NCI-H2029 treated with DMSO at 0.1 percent for 48 hours (cell line): ENCODE measurements around the gene TRAPPC12.

ENCODE experiments used
- DNase-seq: peaks from one replicate; lab custom pipeline; 2025; lab: John Stamatoyannopoulos, UW

Gene TRAPPC12

DNA sequence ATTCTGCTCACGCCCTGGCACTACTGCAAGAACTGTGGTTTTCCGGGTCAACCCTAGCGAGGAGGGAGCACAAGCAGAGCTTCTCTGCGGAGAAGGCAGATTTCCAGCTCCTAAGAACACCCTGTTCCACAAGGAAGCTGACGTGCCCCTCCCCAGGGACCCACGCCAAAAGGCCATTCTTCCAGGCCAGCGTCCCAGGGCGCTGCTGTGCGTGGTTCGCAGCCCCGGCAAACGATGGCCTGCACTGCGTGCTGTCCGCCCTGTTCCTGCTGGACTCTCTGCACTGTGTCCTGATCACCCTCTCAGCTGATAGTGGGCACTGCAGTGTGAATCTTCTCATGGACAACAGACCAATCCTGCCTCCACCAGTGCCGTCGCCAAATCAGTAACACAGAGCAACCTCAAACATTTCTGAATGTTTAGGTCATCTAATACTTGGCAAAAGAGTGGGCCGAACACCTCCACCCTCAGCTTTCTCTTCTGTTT, 90.7 kb downstream of the TRAPPC12 start:
- DNase-seq = no peak

GRCh38 chr2:3470856-3471737, 91.6 kb downstream of the TRAPPC12 start:
- DNase-seq = no peak

DNA sequence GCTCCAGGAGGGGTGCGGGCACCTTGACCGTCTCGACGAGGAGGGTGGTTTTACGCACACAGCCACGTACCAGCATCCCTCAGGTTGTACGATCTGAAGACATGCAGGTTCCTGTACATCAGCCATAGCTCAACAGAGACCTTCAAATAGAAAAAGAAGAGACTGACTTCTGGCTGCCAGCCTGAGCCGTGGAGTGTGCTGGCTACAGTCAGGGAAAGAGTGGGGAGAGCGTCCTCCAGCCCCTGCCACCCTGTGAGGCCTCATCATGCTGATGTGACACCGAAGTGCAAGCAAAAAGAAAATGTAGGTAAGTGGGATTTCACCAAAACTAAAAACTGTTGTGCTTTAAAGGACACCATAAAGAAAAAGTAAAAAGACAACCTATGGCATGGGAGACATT, 92.8 kb downstream of the TRAPPC12 start:
- DNase-seq = no peak

- no peak for DNase-seq
Measured at GRCh38 chr2:3472966-3473365, 93.5 kb downstream of the TRAPPC12 start.

DNA sequence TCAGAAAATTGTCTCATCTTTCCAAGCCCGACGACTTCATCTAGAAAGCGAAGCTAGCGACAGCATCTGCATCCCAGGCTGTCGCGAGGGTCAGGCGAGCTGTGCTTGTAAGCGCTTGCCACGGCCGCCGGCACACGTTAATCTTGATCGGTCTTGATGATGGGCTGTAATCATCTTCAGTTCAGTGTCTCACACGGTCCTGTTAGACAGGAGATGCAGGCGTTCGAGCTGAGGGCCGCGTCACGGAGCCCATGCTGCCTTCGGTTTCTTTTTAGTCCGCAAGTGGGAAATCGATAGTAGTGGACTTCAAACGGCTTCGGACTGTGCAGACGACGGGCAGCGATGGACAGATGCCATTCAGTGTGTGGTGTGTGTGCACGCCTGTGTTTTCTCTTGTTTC, 96.3 kb downstream of the TRAPPC12 start:
- no peak for DNase-seq

GRCh38 chr2:3476321-3476984, 97.0 kb downstream of the TRAPPC12 start:
- DNase-seq = no peak

GRCh38 chr2:3476985-3477327, 97.5 kb downstream of the TRAPPC12 start:
- no peak for DNase-seq

DNA sequence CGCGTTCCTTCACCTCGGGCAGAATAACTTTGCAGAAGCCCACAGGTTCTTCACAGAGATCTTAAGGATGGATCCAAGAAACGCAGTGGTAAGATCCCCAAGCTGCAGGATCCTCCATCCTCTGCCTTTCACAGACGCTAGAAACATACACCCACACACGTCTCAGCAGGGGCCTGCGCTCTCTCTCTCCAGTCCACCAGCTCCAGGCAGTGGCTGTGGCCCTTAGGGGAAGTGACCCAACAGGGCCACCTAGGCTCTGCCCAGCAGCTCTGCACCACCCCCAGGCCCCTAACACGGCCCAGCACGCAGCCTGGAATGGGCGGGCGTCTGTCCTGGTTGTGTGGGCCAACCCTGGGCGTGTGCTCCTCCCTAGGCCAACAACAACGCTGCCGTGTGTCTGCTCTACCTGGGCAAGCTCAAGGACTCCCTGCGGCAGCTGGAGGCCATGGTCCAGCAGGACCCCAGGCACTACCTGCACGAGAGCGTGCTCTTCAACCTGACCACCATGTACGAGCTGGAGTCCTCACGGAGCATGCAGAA, 99.4 kb downstream of the TRAPPC12 start:
- DNase-seq = no peak

GRCh38 chr2:3479430-3480320, 100.2 kb downstream of the TRAPPC12 start:
- no peak for DNase-seq

DNA sequence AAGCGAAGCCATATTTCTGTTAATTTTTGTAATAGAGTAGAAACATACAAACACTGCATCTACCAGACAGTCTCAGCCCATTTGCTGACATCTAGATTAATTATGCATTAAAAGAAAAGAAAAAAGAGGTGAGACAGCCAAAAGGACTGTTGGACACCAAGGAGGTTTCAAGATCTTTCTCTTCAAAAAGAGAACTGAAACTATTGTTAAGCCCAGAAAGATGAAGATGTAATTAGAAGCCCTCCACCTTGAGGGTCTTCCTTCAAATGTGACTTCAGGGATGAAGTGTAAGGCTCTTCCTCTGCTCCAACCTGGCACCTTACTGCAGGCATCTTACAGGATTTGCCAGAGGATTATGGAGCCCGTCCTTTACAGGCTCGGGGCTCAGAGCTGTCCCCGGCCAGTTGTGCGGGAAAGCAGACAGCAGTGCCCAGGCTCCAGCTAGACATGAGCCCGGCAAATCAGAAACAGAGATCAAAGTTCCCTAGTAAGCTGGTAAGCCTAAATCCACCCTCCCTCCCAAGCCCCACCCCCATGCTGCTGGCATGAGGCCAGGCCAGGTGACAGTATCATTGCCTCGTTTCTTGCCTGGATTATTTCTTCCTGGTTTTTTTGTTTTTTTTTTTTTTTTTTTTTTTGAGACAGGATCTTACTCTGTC, 101.0 kb downstream of the TRAPPC12 start:
- DNase-seq = peak; percentile 9

DNA sequence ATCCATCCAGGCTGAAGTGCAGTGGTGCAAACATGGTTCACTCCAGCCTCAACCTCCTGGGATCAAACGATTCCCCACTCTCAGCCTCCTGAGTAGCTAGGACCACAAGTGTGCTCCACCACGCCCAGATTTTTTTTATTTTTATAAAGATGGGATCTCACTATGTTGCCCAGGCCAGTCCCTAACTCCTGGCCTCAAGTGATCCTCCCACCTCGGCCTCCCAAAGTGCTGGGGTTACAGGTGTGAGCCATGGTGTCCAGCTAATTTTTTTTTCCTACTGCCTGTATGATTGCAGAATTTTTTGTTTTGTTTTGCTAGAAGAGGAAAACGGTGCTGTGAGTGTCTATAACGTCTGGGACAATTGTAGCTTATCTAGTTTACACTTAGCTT, 101.5 kb downstream of the TRAPPC12 start:
- no peak for DNase-seq

DNA sequence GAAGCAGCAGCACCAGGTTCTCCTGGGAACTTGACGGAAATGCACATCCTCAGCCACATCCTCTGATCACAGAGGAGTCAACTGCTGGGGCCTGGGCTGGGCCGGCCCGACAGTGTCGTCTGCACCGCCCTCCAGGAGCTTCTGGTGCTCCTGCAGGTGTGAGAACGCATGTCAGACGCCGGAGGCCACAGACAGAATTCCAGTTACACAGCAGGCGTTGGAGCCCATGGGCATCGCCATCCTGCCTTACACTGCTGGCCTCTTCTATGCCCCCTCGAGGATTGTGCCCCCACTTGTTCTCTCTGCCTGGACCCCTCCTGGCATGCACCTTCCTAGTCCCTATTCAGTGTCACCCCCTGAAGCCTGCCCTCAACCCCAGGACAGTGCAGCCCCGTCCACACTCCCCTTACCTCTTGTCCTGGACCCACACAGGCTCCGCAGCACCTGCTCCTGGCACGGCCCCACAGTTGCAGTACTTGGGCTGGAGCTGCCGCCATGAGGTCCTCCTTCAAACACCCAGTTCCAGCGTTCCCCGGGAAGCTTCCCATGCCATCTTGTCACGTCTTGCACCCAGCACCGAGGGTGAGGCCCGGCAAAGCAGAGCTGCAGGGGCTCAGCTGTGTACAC, 102.4 kb downstream of the TRAPPC12 start:
- DNase-seq = no peak

- no peak for DNase-seq
Measured at GRCh38 chr2:3482363-3482821, 102.9 kb downstream of the TRAPPC12 start.

GRCh38 chr2:3483227-3483985, 103.9 kb downstream of the TRAPPC12 start:
- DNase-seq = peak; percentile 46

GRCh38 chr2:3483986-3484960, 104.8 kb downstream of the TRAPPC12 start:
- DNase-seq = no peak

DNA sequence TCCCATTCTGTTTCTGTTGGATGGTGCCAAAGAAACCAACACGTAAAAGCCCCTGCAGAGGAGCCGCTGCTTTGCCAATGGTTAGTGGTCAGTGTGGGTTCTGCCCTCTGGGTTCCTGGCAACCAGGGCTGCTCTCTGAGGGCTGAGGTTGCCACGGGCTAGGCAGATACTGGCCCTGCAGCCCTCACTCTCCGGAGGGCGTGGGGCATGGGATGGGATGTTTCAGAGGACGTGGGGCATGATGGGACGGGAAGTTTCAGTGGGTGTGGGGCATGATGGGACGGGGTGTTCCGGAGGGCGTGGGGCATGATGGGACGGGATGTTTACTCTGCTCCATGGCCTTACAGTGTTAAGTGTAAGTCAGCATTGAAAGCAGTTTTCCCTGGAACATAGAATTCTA, 105.7 kb downstream of the TRAPPC12 start:
- DNase-seq = no peak

DNA sequence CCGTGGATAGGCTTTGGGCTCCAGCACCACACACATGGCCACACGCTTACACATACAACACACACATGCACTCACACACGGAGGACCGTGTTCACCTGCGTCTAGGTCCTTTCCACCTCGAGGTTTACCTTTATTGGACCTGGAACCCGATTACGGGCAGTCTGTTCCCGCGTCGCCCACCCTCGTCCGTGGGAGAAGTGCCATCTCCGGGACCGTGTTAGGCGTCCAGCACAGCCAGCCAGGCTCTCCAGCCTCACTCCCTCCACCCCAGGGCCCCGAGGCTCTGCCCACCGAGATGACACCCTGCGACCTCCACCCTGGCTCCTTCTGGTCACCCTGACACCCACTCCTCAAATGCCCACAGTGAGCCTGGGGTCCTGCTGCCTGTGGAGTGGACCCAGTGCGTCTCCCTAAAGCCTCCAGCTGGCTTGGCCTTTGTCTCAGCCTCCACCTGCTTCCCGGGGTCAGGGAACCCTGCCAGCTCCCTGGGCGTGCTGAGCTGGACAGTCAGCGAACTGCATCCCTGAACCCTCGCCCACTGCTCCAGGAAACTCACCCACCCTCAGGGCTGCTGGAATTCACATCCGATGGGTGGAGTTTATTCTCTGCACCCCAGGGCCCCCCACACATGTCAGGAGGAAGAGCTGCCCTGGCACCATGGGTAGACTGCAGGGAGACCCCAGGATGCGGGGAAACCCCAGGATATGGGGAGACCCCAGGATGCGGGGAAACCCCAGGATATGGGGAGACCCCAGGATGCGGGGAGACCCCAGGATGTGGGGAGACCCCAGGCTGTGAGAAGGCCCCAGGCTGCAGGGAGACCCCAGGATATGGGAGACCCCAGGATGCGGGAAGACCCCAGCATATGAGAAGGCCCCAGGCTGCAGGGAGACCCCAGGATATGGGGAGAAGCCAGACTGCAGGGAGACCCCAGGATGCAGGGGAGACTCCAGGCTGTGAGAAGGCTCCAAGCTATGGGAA, 106.8 kb downstream of the TRAPPC12 start:
- no peak for DNase-seq

- no peak for DNase-seq
Measured at GRCh38 chr2:3487028-3487425, 107.5 kb downstream of the TRAPPC12 start.
